ENCODE data around the gene C6orf62.

- TF ChIP-seq POLR2A (IDR thresholded peaks at IDR 0.05; ENCODE audit: low read length): no peak
- no peak for TF ChIP-seq GATA1 (IDR thresholded peaks at IDR 0.05; ENCODE audit: low read depth, low read length)
Measured at GRCh38 chr6:24759718-24760117, 40.8 kb upstream of the C6orf62 start.
